SK-N-SH treated with all-trans-retinoic acid at 6 μM for 48 hours (cell line): ENCODE data around the gene ALG9.

ENCODE experiments used
- ARNTL ChIP-seq: fragments of 450-650 bp; formaldehyde crosslinking; IDR thresholded peaks from 2 replicates; pipeline ENCODE4 v1.5.0; 2020; ENCODE audit warnings: low read depth, mild to moderate bottlenecking, moderate library complexity, borderline replicate concordance
- CREB5 ChIP-seq: fragments of 250-450 bp; sonication (Bioruptor Pico); IDR thresholded peaks from 2 replicates; pipeline ENCODE4 v1.5.1; 2020; ENCODE audit warnings: low read depth, mild to moderate bottlenecking, moderate library complexity
- CSDC2 ChIP-seq: fragments of 250-450 bp; sonication (Bioruptor Pico); IDR thresholded peaks from 2 replicates; pipeline ENCODE4 v1.5.0; 2020; ENCODE audit warnings: mild to moderate bottlenecking, moderate library complexity
- GLIS3 ChIP-seq: fragments of 250-450 bp; sonication (Bioruptor Pico); IDR thresholded peaks from 2 replicates; pipeline ENCODE4 v1.5.0; 2020; ENCODE audit warnings: mild to moderate bottlenecking, moderate library complexity
- PATZ1 ChIP-seq: fragments of 250-450 bp; sonication (Bioruptor Pico); IDR thresholded peaks from 2 replicates; pipeline ENCODE4 v1.8.0; 2020; ENCODE audit warnings: mild to moderate bottlenecking, moderate library complexity, borderline replicate concordance
- POU6F1 ChIP-seq: fragments of 250-450 bp; sonication (Bioruptor Pico); IDR thresholded peaks from 2 replicates; pipeline ENCODE4 v1.8.0; 2021; ENCODE audit warnings: low read depth, mild to moderate bottlenecking, moderate library complexity, borderline replicate concordance
- PPARA ChIP-seq: fragments of 250-450 bp; sonication (Bioruptor Pico); IDR thresholded peaks from 2 replicates; pipeline ENCODE4 v1.5.0; 2020; ENCODE audit warnings: mild to moderate bottlenecking, borderline replicate concordance
- RARB ChIP-seq: fragments of 250-450 bp; sonication (Bioruptor Pico); IDR thresholded peaks from 2 replicates; pipeline ENCODE4 v1.8.0; 2021; ENCODE audit warnings: mild to moderate bottlenecking, moderate library complexity
- TCF4 ChIP-seq: fragments of 250-450 bp; sonication (Bioruptor Pico); IDR thresholded peaks from 2 replicates; pipeline ENCODE4 v1.8.0; 2021; ENCODE audit warnings: mild to moderate bottlenecking, moderate library complexity, borderline replicate concordance
- TOX ChIP-seq: fragments of 250-450 bp; sonication (Bioruptor Pico); IDR thresholded peaks from 2 replicates; pipeline ENCODE4 v1.8.0; 2021; ENCODE audit warnings: mild to moderate bottlenecking, moderate library complexity, borderline replicate concordance
- ZFP30 ChIP-seq: fragments of 450-650 bp; formaldehyde crosslinking; IDR thresholded peaks from 2 replicates; pipeline ENCODE4 v1.5.0; 2022; ENCODE audit warnings: mild to moderate bottlenecking, moderate library complexity
- ZNF8 ChIP-seq: fragments of 450-650 bp; formaldehyde crosslinking; IDR thresholded peaks from 2 replicates; pipeline ENCODE4 v1.5.0; 2020; ENCODE audit warnings: mild to moderate bottlenecking, moderate library complexity

GRCh38 chr11:111793863-111794262 lies 77.5 kb downstream of the ALG9 start:
- TF ChIP-seq CREB5 (CRISPR knock-in tag) (peak; percentile 69), ARNTL (no peak), ZFP30 (CRISPR knock-in tag) (no peak), PATZ1 (CRISPR knock-in tag) (peak; percentile 88), GLIS3 (peak; percentile 75), TCF4 (CRISPR knock-in tag) (peak; percentile 91), TOX (CRISPR knock-in tag) (peak; percentile 97; the same call in 1 of the 2 replicates), POU6F1 (CRISPR knock-in tag) (0 out of 2 replicates have a peak, but pooled peaks have one; percentile 20), ZNF8 (CRISPR knock-in tag) (peak; percentile 35; the same call in 1 of the 2 replicates), CSDC2 (CRISPR knock-in tag) (peak; percentile 75; the same call in 1 of the 2 replicates), PPARA (CRISPR knock-in tag) (no peak), RARB (CRISPR knock-in tag) (peak; percentile 89; the same call in 1 of the 2 replicates)
